Spinal cord (tissue), 10 donors: ENCODE results near the gene MEIOB. TPM values are rescaled to one million over a fixed set of nuclear protein-coding genes. Genes with fewer than 3 reads are reported as not detected.
"Not testable (repeated sequence)": the region's sequence is repeated elsewhere in the genome, so short reads cannot be mapped to it uniquely, and the experiment has no call there.

Experiments used
- DNase-seq, 6 donors: peaks; one replicate each; pipeline versions ENCODE4 v3.0.0 to v3.0.0-alpha.2; 2013 to 2015; ENCODE audit warnings: low spot score in 6 of 6, low read depth in 4 of 6
- H3K27ac ChIP-seq: one replicate; pipeline ENCODE4 v1.5.1; 2013; ENCODE audit warnings: low read depth, low read length, control low read depth
- H3K27me3 ChIP-seq: one replicate; pipeline ENCODE4 v1.6.1; 2013; ENCODE audit warnings: low read length; ENCODE audit not compliant: control insufficient read depth, insufficient read depth
- H3K36me3 ChIP-seq: one replicate; pipeline ENCODE4 v1.6.1; 2013; ENCODE audit warnings: low read length; ENCODE audit not compliant: control insufficient read depth, insufficient read depth
- H3K4me1 ChIP-seq: one replicate; pipeline ENCODE4 v1.6.1; 2013; ENCODE audit warnings: low read length; ENCODE audit not compliant: control insufficient read depth, insufficient read depth
- H3K4me3 ChIP-seq: one replicate; pipeline ENCODE4 v1.5.1; 2013; ENCODE audit warnings: low read depth, low read length, control low read depth
- H3K9me3 ChIP-seq: one replicate; pipeline ENCODE4 v1.6.1; 2013; ENCODE audit warnings: low read length; ENCODE audit not compliant: control insufficient read depth, insufficient read depth
- WGBS: methylation state at CpG from one replicate; pipeline ENCODE4 v1.1.5; 2013; ENCODE audit warnings: missing lambda C conversion rate; ENCODE audit not compliant: insufficient coverage; 5-methylcytosine and 5-hydroxymethylcytosine counted together
- polyA plus RNA-seq, 2 donors: library from polyadenylated mRNA; unstranded; fragments of 120-200 nt; gene quantifications; one replicate each; pipeline ENCODE4 v1.2.1, GENCODE V29; 2013; ENCODE audit not compliant: insufficient read length in 2 of 2
- total RNA-seq, 2 donors: library from RNA; depleted of rRNA in 1 of 2; stranded (reverse); fragments of 120-200 nt in 1 of 2; fragments of >200 nt in 1 of 2; gene quantifications; one replicate each; pipeline versions ENCODE4 v1.2.3 to v1.2.4, GENCODE V29; 2013 to 2014
- donor health status: healthy.

MEIOB gene
- total and polyA plus RNA-seq, 4 donors, result 0.83 to 2.6 (median 1.5) TPM

- Histone ChIP-seq H3K27ac (no peak overlapping the region), H3K4me1 (peaks cover 10% of the 10 kb centered on the region), H3K4me3 (no peak overlapping the region), H3K9me3 (no peaks in the 10 kb centered on the region), H3K36me3 (no peaks in the 10 kb centered on the region), H3K27me3 (peaks cover 16% of the 10 kb centered on the region)
- no peak for DNase-seq
- 68% methylated on average over 14 of the region's 17 CpGs for WGBS
Measured at GRCh38 chr16:1907226-1907860, 35.4 kb upstream of the MEIOB start.

- peaks cover 10% of the 10 kb centered on the region for H3K4me1 ChIP-seq
- H3K4me3 ChIP-seq, result no peak overlapping the region
- H3K27me3 ChIP-seq, result peaks cover 16% of the 10 kb centered on the region
- 77% methylated on average over 5 of the region's 5 CpGs for WGBS
- no peaks in the 10 kb centered on the region for H3K9me3 ChIP-seq
- H3K36me3 ChIP-seq, result no peaks in the 10 kb centered on the region
- no peak for DNase-seq
- no peak overlapping the region for H3K27ac ChIP-seq
Measured at GRCh38 chr16:1906846-1907165, 34.8 kb upstream of the MEIOB start.

- no peak for DNase-seq
- Histone ChIP-seq H3K27ac (no peak overlapping the region), H3K4me1 (peaks cover 10% of the 10 kb centered on the region), H3K9me3 (no peaks in the 10 kb centered on the region), H3K27me3 (peaks cover 16% of the 10 kb centered on the region), H3K4me3 (no peak overlapping the region), H3K36me3 (no peaks in the 10 kb centered on the region)
- WGBS, result 59% methylated on average over 23 of the region's 31 CpGs
Measured at GRCh38 chr16:1906055-1906845, 34.3 kb upstream of the MEIOB start.

GRCh38 chr16:1903845-1904840 is 32.2 kb upstream of the MEIOB start:
- H3K9me3 ChIP-seq, result no peaks in the 10 kb centered on the region
- H3K4me1 ChIP-seq, result peaks cover 10% of the 10 kb centered on the region
- DNase-seq, result no peak
- peaks cover 16% of the 10 kb centered on the region for H3K27me3 ChIP-seq
- no peak overlapping the region for H3K27ac ChIP-seq
- no peak overlapping the region for H3K4me3 ChIP-seq
- H3K36me3 ChIP-seq, result no peaks in the 10 kb centered on the region
- WGBS, result 74% methylated on average over 19 of the region's 22 CpGs

GRCh38 chr16:1903220-1903574 is 31.2 kb upstream of the MEIOB start:
- peaks cover 10% of the 10 kb centered on the region for H3K4me1 ChIP-seq
- no peak overlapping the region for H3K27ac ChIP-seq
- no peaks in the 10 kb centered on the region for H3K9me3 ChIP-seq
- no peaks in the 10 kb centered on the region for H3K36me3 ChIP-seq
- no peak overlapping the region for H3K4me3 ChIP-seq
- DNase-seq, result no peak
- peaks cover 9% of the 10 kb centered on the region for H3K27me3 ChIP-seq
- 49% methylated on average over 13 of the region's 13 CpGs for WGBS

GRCh38 chr16:1902547-1903219 is 30.7 kb upstream of the MEIOB start:
- 63% methylated on average over 19 of the region's 20 CpGs for WGBS
- no peak overlapping the region for H3K4me3 ChIP-seq
- no peak for DNase-seq
- no peak overlapping the region for H3K27ac ChIP-seq
- H3K36me3 ChIP-seq, result no peaks in the 10 kb centered on the region
- no peaks in the 10 kb centered on the region for H3K9me3 ChIP-seq
- peaks cover 10% of the 10 kb centered on the region for H3K4me1 ChIP-seq
- peaks cover 8% of the 10 kb centered on the region for H3K27me3 ChIP-seq

- Histone ChIP-seq H3K36me3 (no peaks in the 10 kb centered on the region), H3K9me3 (no peaks in the 10 kb centered on the region), H3K27me3 (peaks cover 5% of the 10 kb centered on the region), H3K27ac (no peak overlapping the region), H3K4me1 (peaks cover 10% of the 10 kb centered on the region), H3K4me3 (no peak overlapping the region)
- DNase-seq, result no peak
- 84% methylated on average over 8 of the region's 9 CpGs for WGBS
Measured at GRCh38 chr16:1900452-1900774, 28.4 kb upstream of the MEIOB start.

GRCh38 chr16:1899641-1900451 is 27.9 kb upstream of the MEIOB start:
- H3K4me1 ChIP-seq, result peaks cover 10% of the 10 kb centered on the region
- H3K4me3 ChIP-seq, result no peak overlapping the region
- no peaks in the 10 kb centered on the region for H3K36me3 ChIP-seq
- no peak for DNase-seq
- no peak overlapping the region for H3K27ac ChIP-seq
- no peaks in the 10 kb centered on the region for H3K9me3 ChIP-seq
- H3K27me3 ChIP-seq, result peaks cover 4% of the 10 kb centered on the region
- 88% methylated on average over 14 of the region's 16 CpGs for WGBS

- whole genome bisulfite sequencing, result 79% methylated on average over 2 of the region's 2 CpGs
- not testable (repeated sequence) for DNase-seq, H3K4me3 ChIP-seq, H3K27ac ChIP-seq, H3K36me3 ChIP-seq, H3K27me3 ChIP-seq, H3K9me3 ChIP-seq, H3K4me1 ChIP-seq
Measured at GRCh38 chr16:1897692-1898091, 25.7 kb upstream of the MEIOB start.
